Medulla oblongata (tissue), 1 donor: ENCODE results near the gene GADD45GIP1.

ENCODE experiments used
- DNase-seq: peaks from one replicate; pipeline ENCODE4 v3.0.0-alpha.2; 2015; ENCODE audit errors: extremely low spot score

The GADD45GIP1 gene

DNA sequence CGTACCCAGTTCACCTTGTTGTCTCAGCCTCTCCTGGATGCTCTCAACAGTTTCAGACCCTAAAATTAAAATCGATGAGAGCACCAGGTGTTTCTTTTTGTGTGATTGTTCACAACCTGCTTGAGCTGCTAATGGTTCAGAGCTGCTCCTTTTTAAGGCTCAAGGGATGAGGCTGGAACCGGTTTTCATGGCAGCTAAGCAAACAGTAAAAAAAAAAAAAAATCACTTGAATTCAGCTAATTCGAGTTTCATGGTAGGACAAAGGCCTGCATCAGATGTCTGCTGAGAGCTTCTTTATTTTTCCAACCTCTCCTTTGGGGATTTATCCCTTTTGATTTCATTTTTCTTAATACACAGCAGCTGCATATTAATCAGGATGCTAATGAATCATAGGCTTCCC is 44.5 kb downstream of the GADD45GIP1 start:
- no peak for DNase-seq

- no peak for DNase-seq
Observed at GRCh38 chr19:12907166-12907565, 49.9 kb downstream of the GADD45GIP1 start.
